IPS-11a (cell line): ENCODE results near the gene MSANTD1.

ENCODE experiments used
- H3K4me3 ChIP-seq: one replicate; pipeline ENCODE4 v1.5.1; 2013; ENCODE audit warnings: low read depth, low read length, control low read depth

Gene MSANTD1

GRCh38 chr4:3286335-3287175 is 37.6 kb downstream of the MSANTD1 start:
- no peak overlapping the region for H3K4me3 ChIP-seq

GRCh38 chr4:3287271-3287971 is 38.5 kb downstream of the MSANTD1 start:
- no peak overlapping the region for H3K4me3 ChIP-seq

- H3K4me3 ChIP-seq, result no peak overlapping the region
Observed at GRCh38 chr4:3287972-3288570, 39.1 kb downstream of the MSANTD1 start.

GRCh38 chr4:3288571-3289094 is 39.7 kb downstream of the MSANTD1 start:
- no peak overlapping the region for H3K4me3 ChIP-seq

GRCh38 chr4:3290476-3290875 is 41.5 kb downstream of the MSANTD1 start:
- no peak overlapping the region for H3K4me3 ChIP-seq

- H3K4me3 ChIP-seq, result no peak overlapping the region
Observed at GRCh38 chr4:3290889-3291321, 41.9 kb downstream of the MSANTD1 start.

GRCh38 chr4:3291411-3291968 is 42.5 kb downstream of the MSANTD1 start:
- H3K4me3 ChIP-seq, result peak overlapping the region; percentile 61

- peak overlapping the region; percentile 61 for H3K4me3 ChIP-seq
Observed at GRCh38 chr4:3291969-3292570, 43.1 kb downstream of the MSANTD1 start.

GRCh38 chr4:3292571-3293400 is 43.8 kb downstream of the MSANTD1 start, which contains the start of gene RGS12:
TSS of gene RGS12 (plus strand) at chr4:3293021. CDS start at chr4:3316171, 23,150 bp downstream.
- H3K4me3 ChIP-seq, result peak within 1 kb of the TSS; percentile 61

GRCh38 chr4:3293401-3294391 is 44.7 kb downstream of the MSANTD1 start:
- H3K4me3 ChIP-seq, result peak overlapping the region; percentile 50

GRCh38 chr4:3294401-3295241 is 45.7 kb downstream of the MSANTD1 start:
- H3K4me3 ChIP-seq, result no peak overlapping the region

- no peak overlapping the region for H3K4me3 ChIP-seq
Observed at GRCh38 chr4:3295837-3296624, 47.1 kb downstream of the MSANTD1 start.

- H3K4me3 ChIP-seq, result no peak overlapping the region
Observed at GRCh38 chr4:3296651-3297050, 47.7 kb downstream of the MSANTD1 start.

- no peak overlapping the region for H3K4me3 ChIP-seq
Observed at GRCh38 chr4:3297066-3297859, 48.3 kb downstream of the MSANTD1 start.

GRCh38 chr4:3299122-3299975 is 50.4 kb downstream of the MSANTD1 start:
- H3K4me3 ChIP-seq, result no peak overlapping the region
